Keratinocyte (primary cell): ENCODE results near the gene RBM22. TPM values are rescaled to one million over a fixed set of nuclear protein-coding genes. Genes with fewer than 3 reads are reported as not detected.

Source experiments
- DNase-seq: peaks from one replicate; pipeline ENCODE4 v3.0.0-alpha.2; 2011; ENCODE audit warnings: low read depth, missing footprints, low spot score
- FAIRE-seq: peaks from 2 replicates; lab custom pipeline; 2011; peaks lifted over from hg19 to GRCh38; lab: Jason Lieb, UNC
- H2AFZ ChIP-seq: 2 replicates; pipeline ENCODE4 v1.6.0; 2012; ENCODE audit warnings: low read length, control low read depth, inconsistent platforms; ENCODE audit not compliant: control insufficient read depth
- H3K27ac ChIP-seq: 2 replicates; pipeline ENCODE4 v1.5.1; 2011; ENCODE audit warnings: low read length; ENCODE audit not compliant: control insufficient read depth, insufficient read depth
- H3K27me3 ChIP-seq: 3 replicates; pipeline ENCODE4 v1.6.0; 2011; ENCODE audit warnings: low read length; ENCODE audit not compliant: control insufficient read depth, insufficient read depth; ENCODE audit errors: extremely low read depth
- H3K36me3 ChIP-seq, 2 experiments: 2 replicates in 1 of 2; 3 replicates in 1 of 2; pipeline ENCODE4 v1.5.1; 2011; ENCODE audit warnings: low read length in 2 of 2, mild to moderate bottlenecking in 1 of 2; ENCODE audit not compliant: control insufficient read depth in 2 of 2, insufficient read depth in 2 of 2; ENCODE audit errors: extremely low read depth in 1 of 2
- H3K4me1 ChIP-seq: 3 replicates; pipeline ENCODE4 v1.5.1; 2011; ENCODE audit warnings: low read length; ENCODE audit not compliant: control insufficient read depth, insufficient read depth; ENCODE audit errors: extremely low read depth
- H3K4me2 ChIP-seq: 3 replicates; pipeline ENCODE4 v1.6.0; 2011; ENCODE audit warnings: low read depth, low read length; ENCODE audit not compliant: control insufficient read depth, insufficient read depth; ENCODE audit errors: extremely low read depth
- H3K4me3 ChIP-seq, 3 experiments: fragments of 200-600 bp in 1 of 3; sonication (generic) in 1 of 3; 2 replicates in 2 of 3; 3 replicates in 1 of 3; pipeline ENCODE4 v1.5.1; 2011 to 2016; ENCODE audit warnings: low read length in 3 of 3, mild to moderate bottlenecking in 3 of 3, control low read depth in 2 of 3, inconsistent platforms in 1 of 3, low read depth in 1 of 3, mixed read lengths in 1 of 3, mixed run types in 1 of 3, moderate library complexity in 1 of 3; ENCODE audit not compliant: control insufficient read depth in 2 of 3, insufficient read depth in 2 of 3; ENCODE audit errors: extremely low read depth in 1 of 3
- H3K79me2 ChIP-seq: 2 replicates; pipeline ENCODE4 v1.6.0; 2012; ENCODE audit warnings: low read length; ENCODE audit not compliant: control insufficient read depth, insufficient read depth
- H3K9ac ChIP-seq: 3 replicates; pipeline ENCODE4 v1.6.0; 2011; ENCODE audit warnings: low read length; ENCODE audit not compliant: control insufficient read depth, insufficient read depth; ENCODE audit errors: extremely low read depth
- H3K9me1 ChIP-seq: 3 replicates; pipeline ENCODE4 v1.6.0; 2011; ENCODE audit warnings: low read length; ENCODE audit not compliant: control insufficient read depth, insufficient read depth; ENCODE audit errors: extremely low read depth
- H3K9me3 ChIP-seq: 2 replicates; pipeline ENCODE4 v1.5.1; 2012; ENCODE audit warnings: low read depth, low read length; ENCODE audit not compliant: control insufficient read depth
- H4K20me1 ChIP-seq: 3 replicates; pipeline ENCODE4 v1.6.0; 2011; ENCODE audit warnings: low read length; ENCODE audit not compliant: control insufficient read depth, insufficient read depth; ENCODE audit errors: extremely low read depth
- EZH2 ChIP-seq: IDR thresholded peaks from one replicate; pipeline ENCODE4 v1.6.1; 2012; ENCODE audit warnings: inconsistent platforms, mild to moderate bottlenecking, low read length, moderate library complexity
- dilution Hi-C: fragments of 300-500 bp; cut with MboI; formaldehyde crosslinking; loops from one replicate; pipeline ENCODE4 v1.7.0; 2020; ENCODE audit warnings: low sequenced_read_pairs; ENCODE audit not compliant: extremely low pct_ligation_motif_present
- polyA plus RNA-seq, 5 experiments: library from polyadenylated mRNA; depleted of rRNA in 3 of 5; stranded (reverse) in 3 of 5; stranded (forward) in 1 of 5; unstranded in 1 of 5; fragments of >200 nt; gene quantifications; 1 replicate in 1 of 5; 2 replicates in 3 of 5; 3 replicates in 1 of 5; pipeline versions ENCODE4 v1.2.1 to v1.2.3, GENCODE V29; 2011 to 2012; ENCODE audit warnings: missing spikeins in 2 of 5, low read depth in 1 of 5, low replicate concordance in 1 of 5
- TF ChIP-seq, protein P1 (sequence below), 3 experiments: IDR thresholded peaks in 1 of 3; conservative IDR thresholded peaks in 1 of 3; optimal IDR thresholded peaks in 1 of 3; 2 replicates in 2 of 3; 3 replicates in 1 of 3; pipeline versions ENCODE3 to v1.5.1; 2011; ENCODE audit warnings: low read length in 3 of 3, mild to moderate bottlenecking in 3 of 3, moderate library complexity in 2 of 3, control low read depth in 1 of 3, inconsistent platforms in 1 of 3; ENCODE audit not compliant: insufficient read depth in 2 of 3; ENCODE audit errors: extremely low read depth in 1 of 3

The RBM22 gene
- polyA plus RNA-seq, 1 donor (not counting 4 experiments of a cell fraction or from before 2014, with no cell fraction given) = 34.7 TPM

DNA sequence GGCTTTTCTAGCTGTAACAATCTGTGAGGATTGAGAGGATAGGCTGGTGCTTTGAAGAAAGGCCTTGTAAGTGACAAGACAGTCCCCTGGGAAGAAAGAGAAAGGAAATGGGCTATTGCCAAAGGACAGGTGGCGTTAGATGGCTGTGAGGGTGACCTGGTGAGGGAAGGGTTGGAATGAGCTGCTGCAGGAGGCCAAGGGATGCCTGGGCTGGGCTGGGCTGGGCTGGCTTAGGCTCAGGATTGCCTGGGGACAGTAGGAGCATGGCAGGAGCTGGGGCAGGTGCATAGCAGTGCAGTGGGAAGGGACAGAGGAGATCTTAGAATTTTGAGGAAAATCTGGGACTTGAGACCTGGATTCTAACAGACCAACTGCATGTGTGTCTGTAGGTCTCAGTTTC, 49.5 kb downstream of the RBM22 start:
- no peaks in the 10 kb centered on the region for H3K9me1 ChIP-seq
- no peak overlapping the region for H3K9ac ChIP-seq
- no peaks in the 10 kb centered on the region for H3K9me3 ChIP-seq
- H3K4me3 ChIP-seq = no peak overlapping the region
- H2AFZ ChIP-seq = no peak overlapping the region
- no peaks in the 10 kb centered on the region for H3K79me2 ChIP-seq
- no peak overlapping the region for H3K4me2 ChIP-seq
- H4K20me1 ChIP-seq = no peaks in the 10 kb centered on the region
- no peak overlapping the region for H3K27ac ChIP-seq
- TF ChIP-seq EZH2 = no peak
- TF ChIP-seq, protein P1, sequence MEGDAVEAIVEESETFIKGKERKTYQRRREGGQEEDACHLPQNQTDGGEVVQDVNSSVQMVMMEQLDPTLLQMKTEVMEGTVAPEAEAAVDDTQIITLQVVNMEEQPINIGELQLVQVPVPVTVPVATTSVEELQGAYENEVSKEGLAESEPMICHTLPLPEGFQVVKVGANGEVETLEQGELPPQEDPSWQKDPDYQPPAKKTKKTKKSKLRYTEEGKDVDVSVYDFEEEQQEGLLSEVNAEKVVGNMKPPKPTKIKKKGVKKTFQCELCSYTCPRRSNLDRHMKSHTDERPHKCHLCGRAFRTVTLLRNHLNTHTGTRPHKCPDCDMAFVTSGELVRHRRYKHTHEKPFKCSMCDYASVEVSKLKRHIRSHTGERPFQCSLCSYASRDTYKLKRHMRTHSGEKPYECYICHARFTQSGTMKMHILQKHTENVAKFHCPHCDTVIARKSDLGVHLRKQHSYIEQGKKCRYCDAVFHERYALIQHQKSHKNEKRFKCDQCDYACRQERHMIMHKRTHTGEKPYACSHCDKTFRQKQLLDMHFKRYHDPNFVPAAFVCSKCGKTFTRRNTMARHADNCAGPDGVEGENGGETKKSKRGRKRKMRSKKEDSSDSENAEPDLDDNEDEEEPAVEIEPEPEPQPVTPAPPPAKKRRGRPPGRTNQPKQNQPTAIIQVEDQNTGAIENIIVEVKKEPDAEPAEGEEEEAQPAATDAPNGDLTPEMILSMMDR (optimal IDR thresholded peaks at IDR 0.05 in 1 of 3, IDR thresholded peaks at IDR 0.05 in 1 of 3, conservative IDR thresholded peaks at IDR 0.05 in 1 of 3; ENCODE audit: extremely low read depth in 1 of 3, insufficient read depth in 2 of 3, low read length in 3 of 3) = no peak
- no peaks in the 10 kb centered on the region for H3K4me1 ChIP-seq
- H3K27me3 ChIP-seq = no peaks in the 10 kb centered on the region
- dilution Hi-C loops = no loop called here
- FAIRE-seq (no peak), DNase-seq (no peak)
- H3K36me3 ChIP-seq = peaks cover 2 to 9% of the 10 kb centered on the region in 2 experiments

DNA sequence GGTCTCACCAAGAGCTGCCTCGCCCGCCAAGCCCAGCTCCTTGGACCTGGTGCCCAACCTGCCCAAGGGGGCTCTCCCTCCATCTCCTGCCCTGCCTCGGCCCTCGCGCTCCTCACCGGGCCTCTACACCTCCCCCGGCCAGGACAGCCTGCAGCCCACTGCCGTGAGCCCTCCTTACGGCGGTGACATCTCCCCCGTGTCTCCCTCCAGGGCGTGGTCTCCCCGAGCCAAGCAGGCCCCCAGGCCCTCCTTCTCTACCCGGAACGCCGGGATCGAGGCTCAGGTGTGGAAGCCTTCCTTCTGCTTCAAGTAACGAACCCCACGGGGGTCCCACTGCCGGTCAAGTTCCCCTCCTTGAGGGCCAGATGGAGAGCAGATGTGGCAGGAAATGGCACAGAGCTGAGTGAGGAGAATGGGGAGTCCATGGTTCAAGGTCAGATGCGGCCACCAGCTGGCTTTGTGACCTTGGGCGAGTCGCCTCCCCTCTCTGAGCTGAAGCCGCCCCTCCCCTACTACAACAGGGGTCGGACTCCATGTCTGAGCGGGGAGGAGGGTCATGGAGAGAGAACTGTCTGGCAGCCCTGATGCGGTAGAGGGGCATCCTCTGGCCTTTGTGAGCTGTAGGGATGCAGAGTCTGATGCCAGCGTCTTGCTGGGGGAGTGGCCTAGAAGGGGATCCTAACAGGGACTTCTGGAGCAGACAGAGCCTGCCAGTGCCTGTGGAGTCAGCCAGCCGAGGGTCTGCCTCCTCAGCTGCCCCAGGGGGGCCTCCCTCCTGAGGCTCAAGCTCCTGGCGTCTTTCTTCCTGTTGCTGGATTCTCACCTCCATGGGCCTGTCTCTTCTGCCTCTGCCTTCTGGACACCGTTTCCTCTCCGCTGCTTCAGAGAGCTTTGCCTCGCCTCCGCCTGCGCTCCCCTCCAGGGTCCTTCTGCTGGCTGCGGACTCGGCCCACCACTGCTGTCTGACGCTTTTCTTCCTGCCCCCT, 50.5 kb downstream of the RBM22 start:
- no peak overlapping the region for H3K4me2 ChIP-seq
- no peak overlapping the region for H3K4me3 ChIP-seq
- H3K9ac ChIP-seq = no peak overlapping the region
- no peaks in the 10 kb centered on the region for H4K20me1 ChIP-seq
- no peak for TF ChIP-seq EZH2
- TF ChIP-seq, protein P1 (optimal IDR thresholded peaks at IDR 0.05 in 1 of 3, IDR thresholded peaks at IDR 0.05 in 1 of 3, conservative IDR thresholded peaks at IDR 0.05 in 1 of 3; ENCODE audit: extremely low read depth in 1 of 3, insufficient read depth in 2 of 3, low read length in 3 of 3) = no peak
- peaks cover 2% of the 10 kb centered on the region for H3K4me1 ChIP-seq
- H2AFZ ChIP-seq = no peak overlapping the region
- H3K79me2 ChIP-seq = no peaks in the 10 kb centered on the region
- no peaks in the 10 kb centered on the region for H3K27me3 ChIP-seq
- no peaks in the 10 kb centered on the region for H3K9me3 ChIP-seq
- H3K36me3 ChIP-seq = peaks cover 2 to 9% of the 10 kb centered on the region in 2 experiments
- H3K9me1 ChIP-seq = no peaks in the 10 kb centered on the region
- dilution Hi-C loops = no loop called here
- H3K27ac ChIP-seq = no peak overlapping the region
- FAIRE-seq (no peak), DNase-seq (no peak)
